ENCODE data around the gene KNG1. TPM values are rescaled to one million over a fixed set of nuclear protein-coding genes. Genes with fewer than 3 reads are reported as not detected.
"Not testable (repeated sequence)": the region's sequence is repeated elsewhere in the genome, so short reads cannot be mapped to it uniquely, and the experiment has no call there.

Gene KNG1
- total RNA-seq, 4 donors from 2014 or later = 1.6 to 2.0 TPM; not detected in 2

- intact Hi-C loops (cut with DNase I; ENCODE audit: low total_unique reads) (no loop called here), in situ Hi-C loops (cut with MboI; ENCODE audit: low pct_ligation_motif_present in 1 of 4, low pct_unique_long_range_greater_than_20kb in 1 of 4, low sequenced_read_pairs in 3 of 4) (no loop called here)
- Histone ChIP-seq H3K9me3 (no peaks in the 10 kb centered on the region), H3K27ac (no peak overlapping the region), H3K27me3 (no peaks in the 10 kb centered on the region), H3K36me3 (no peaks in the 10 kb centered on the region), H3K4me1 (no peaks in the 10 kb centered on the region), H3K4me3 (no peak overlapping the region)
- TF ChIP-seq EP300 (IDR thresholded peaks at IDR 0.05; ENCODE audit: low read depth) = no peak
- WGBS, 2 donors (ENCODE audit: low coverage in 1 of 2) = 76 to 94% methylated on average over 3 to 4 of the region's 4 CpGs
- DNase-seq = no peak
Measured at GRCh38 chr3:186697510-186697909, 19.6 kb upstream of the KNG1 start.

GRCh38 chr3:186700267-186700666 lies 16.9 kb upstream of the KNG1 start:
- in situ Hi-C loops (cut with MboI; ENCODE audit: low pct_ligation_motif_present in 1 of 4, low pct_unique_long_range_greater_than_20kb in 1 of 4, low sequenced_read_pairs in 3 of 4) (no loop called here), intact Hi-C loops (cut with DNase I; ENCODE audit: low total_unique reads) (no loop called here)
- no peaks in the 10 kb centered on the region for H3K9me3 ChIP-seq
- no peak overlapping the region for H3K4me3 ChIP-seq
- no peak for DNase-seq
- H3K27me3 ChIP-seq = no peaks in the 10 kb centered on the region
- H3K27ac ChIP-seq = no peak overlapping the region
- no peaks in the 10 kb centered on the region for H3K36me3 ChIP-seq
- WGBS, 2 donors (ENCODE audit: low coverage in 1 of 2) = 83 to 90% methylated on average over 3 of the region's 3 CpGs
- TF ChIP-seq CTCF (IDR thresholded peaks at IDR 0.05) = no peak
- no peak for TF ChIP-seq POLR2AphosphoS5 (IDR thresholded peaks at IDR 0.05)
- no peak for TF ChIP-seq POLR2A (IDR thresholded peaks at IDR 0.05)
- TF ChIP-seq EP300 (IDR thresholded peaks at IDR 0.05; ENCODE audit: low read depth) = no peak
- H3K4me1 ChIP-seq = no peaks in the 10 kb centered on the region

DNA sequence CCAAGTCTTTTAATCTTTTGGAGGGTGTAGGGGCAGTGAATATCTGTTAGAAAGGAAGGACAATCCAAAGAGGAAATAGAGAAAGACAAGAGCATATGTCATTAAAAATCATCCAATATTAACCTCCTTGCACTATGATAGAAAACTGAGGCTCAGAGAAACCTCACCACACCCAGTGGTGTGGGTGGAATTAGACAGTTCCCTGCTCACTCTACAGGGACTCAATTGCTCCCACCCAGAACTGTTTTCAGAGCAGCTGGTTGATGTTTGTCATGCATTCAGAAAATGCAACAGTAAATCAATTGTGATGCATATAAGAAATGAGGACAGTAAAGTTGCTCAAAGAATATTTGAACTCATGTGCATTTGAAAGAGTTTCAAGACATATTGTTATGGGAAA lies 14.7 kb upstream of the KNG1 start:
- in situ Hi-C loops (cut with MboI; ENCODE audit: low pct_ligation_motif_present in 1 of 4, low pct_unique_long_range_greater_than_20kb in 1 of 4, low sequenced_read_pairs in 3 of 4); DNase-seq: not testable (repeated sequence)

GRCh38 chr3:186705882-186706780 lies 11.0 kb upstream of the KNG1 start:
- H3K4me1 ChIP-seq = no peaks in the 10 kb centered on the region
- H3K4me3 ChIP-seq = no peak overlapping the region
- no peak overlapping the region for H3K27ac ChIP-seq
- no peak for DNase-seq
- H3K27me3 ChIP-seq = no peaks in the 10 kb centered on the region
- no peak for TF ChIP-seq CTCF (IDR thresholded peaks at IDR 0.05)
- no peak for TF ChIP-seq POLR2A (IDR thresholded peaks at IDR 0.05)
- no peak for TF ChIP-seq POLR2AphosphoS5 (IDR thresholded peaks at IDR 0.05)
- no peak for TF ChIP-seq EP300 (IDR thresholded peaks at IDR 0.05; ENCODE audit: low read depth)
- in situ Hi-C loops (cut with MboI; ENCODE audit: low pct_ligation_motif_present in 1 of 4, low pct_unique_long_range_greater_than_20kb in 1 of 4, low sequenced_read_pairs in 3 of 4) (no loop called here), intact Hi-C loops (cut with DNase I; ENCODE audit: low total_unique reads) (no loop called here)
- no peaks in the 10 kb centered on the region for H3K36me3 ChIP-seq
- no peaks in the 10 kb centered on the region for H3K9me3 ChIP-seq
- 70 to 89% methylated on average over 3 to 6 of the region's 6 CpGs for WGBS, 2 donors (ENCODE audit: low coverage in 1 of 2)

More for the DNA sequence above, 14.7 kb upstream of the KNG1 start:
- intact Hi-C loops (cut with DNase I; ENCODE audit: low total_unique reads); H3K27me3 ChIP-seq; H3K4me3 ChIP-seq; H3K4me1 ChIP-seq; H3K9me3 ChIP-seq; H3K27ac ChIP-seq; H3K36me3 ChIP-seq: not testable (repeated sequence)

DNA sequence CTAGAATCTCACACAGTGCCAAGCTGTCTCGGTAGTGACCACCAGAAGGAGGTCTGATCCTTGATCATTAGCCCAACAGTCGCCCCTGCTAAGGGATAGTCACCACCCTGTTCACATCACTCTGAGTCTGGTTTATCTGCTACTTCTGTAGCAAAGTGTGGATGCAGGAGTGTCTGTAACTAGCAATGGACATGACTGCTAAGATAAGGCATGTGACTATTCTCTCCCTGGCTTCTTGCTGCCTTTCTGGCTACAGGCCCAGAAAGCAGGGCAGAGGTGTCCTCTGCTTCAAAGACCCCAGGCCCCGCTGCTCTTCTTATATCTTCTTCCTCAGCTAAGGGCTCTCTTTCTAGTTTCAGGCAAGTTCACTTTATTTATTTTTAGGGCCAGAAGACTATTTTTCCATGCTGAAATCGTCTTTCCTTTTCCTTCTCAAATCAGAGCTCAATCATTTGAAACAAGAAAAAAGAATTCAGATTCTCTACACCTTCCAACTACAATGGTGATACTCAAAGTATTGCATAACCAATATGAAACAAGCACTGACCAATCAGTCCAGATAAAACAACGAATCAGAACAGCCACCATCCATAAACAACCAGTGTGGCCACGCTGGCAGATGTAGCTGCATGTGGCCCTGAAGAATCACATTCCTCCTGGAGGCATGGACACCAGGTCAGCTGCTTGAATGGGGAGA lies 8.0 kb upstream of the KNG1 start:
- Histone ChIP-seq H3K4me1 (no peaks in the 10 kb centered on the region), H3K36me3 (no peaks in the 10 kb centered on the region), H3K27ac (no peak overlapping the region), H3K9me3 (no peaks in the 10 kb centered on the region), H3K27me3 (peaks cover 3% of the 10 kb centered on the region), H3K4me3 (no peak overlapping the region)
- DNase-seq = no peak
- intact Hi-C loops (cut with DNase I; ENCODE audit: low total_unique reads) (no loop called here), in situ Hi-C loops (cut with MboI; ENCODE audit: low pct_ligation_motif_present in 1 of 4, low pct_unique_long_range_greater_than_20kb in 1 of 4, low sequenced_read_pairs in 3 of 4) (no loop called here)
- 69 to 74% methylated on average over 3 to 6 of the region's 6 CpGs for WGBS, 2 donors (ENCODE audit: low coverage in 1 of 2)
- TF ChIP-seq EP300 (IDR thresholded peaks at IDR 0.05; ENCODE audit: low read depth) = no peak
- TF ChIP-seq POLR2AphosphoS5 (IDR thresholded peaks at IDR 0.05) = no peak
- no peak for TF ChIP-seq POLR2A (IDR thresholded peaks at IDR 0.05)
- TF ChIP-seq CTCF (IDR thresholded peaks at IDR 0.05) = no peak

GRCh38 chr3:186710694-186711093 lies 6.5 kb upstream of the KNG1 start:
- intact Hi-C loops (cut with DNase I; ENCODE audit: low total_unique reads); H3K9me3 ChIP-seq; H3K27ac ChIP-seq; in situ Hi-C loops (cut with MboI; ENCODE audit: low pct_ligation_motif_present in 1 of 4, low pct_unique_long_range_greater_than_20kb in 1 of 4, low sequenced_read_pairs in 3 of 4); H3K36me3 ChIP-seq; DNase-seq; H3K4me3 ChIP-seq; H3K27me3 ChIP-seq; H3K4me1 ChIP-seq: not testable (repeated sequence)
- WGBS, 2 donors (ENCODE audit: low coverage in 1 of 2) = 64% methylated on average over 4 of the region's 4 CpGs; no CpG with 5 or more reads in 1 of the 2 donors

All from transverse colon (tissue), 4 donors.